Right hindlimb (tissue), 1 donor: Measurements from ENCODE around the gene CREG1.

Experiments
- DNase-seq: peaks from one replicate; pipeline ENCODE4 v3.0.0-alpha.2; 2018

CREG1 gene

GRCh38 chr1:167502719-167503462 lies 50.7 kb downstream of the CREG1 start:
- DNase-seq, result no peak

DNA sequence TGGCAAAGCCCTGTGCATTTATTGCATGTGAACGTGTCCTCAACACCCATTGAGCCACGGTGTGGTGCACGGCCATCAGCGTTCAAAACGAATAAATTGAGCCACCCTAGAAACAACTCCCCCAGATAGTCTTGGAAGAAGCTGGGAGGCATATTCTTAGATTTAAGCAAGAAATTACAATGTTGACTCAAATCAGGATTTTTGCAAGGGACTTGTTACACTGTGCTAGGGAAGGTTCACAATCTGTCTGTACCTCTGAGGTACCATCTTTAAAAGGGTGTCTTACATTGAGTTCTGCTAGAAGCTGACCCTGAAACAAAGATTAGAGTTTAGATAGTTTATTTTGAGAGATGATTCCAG lies 51.4 kb downstream of the CREG1 start:
- DNase-seq, result no peak

DNA sequence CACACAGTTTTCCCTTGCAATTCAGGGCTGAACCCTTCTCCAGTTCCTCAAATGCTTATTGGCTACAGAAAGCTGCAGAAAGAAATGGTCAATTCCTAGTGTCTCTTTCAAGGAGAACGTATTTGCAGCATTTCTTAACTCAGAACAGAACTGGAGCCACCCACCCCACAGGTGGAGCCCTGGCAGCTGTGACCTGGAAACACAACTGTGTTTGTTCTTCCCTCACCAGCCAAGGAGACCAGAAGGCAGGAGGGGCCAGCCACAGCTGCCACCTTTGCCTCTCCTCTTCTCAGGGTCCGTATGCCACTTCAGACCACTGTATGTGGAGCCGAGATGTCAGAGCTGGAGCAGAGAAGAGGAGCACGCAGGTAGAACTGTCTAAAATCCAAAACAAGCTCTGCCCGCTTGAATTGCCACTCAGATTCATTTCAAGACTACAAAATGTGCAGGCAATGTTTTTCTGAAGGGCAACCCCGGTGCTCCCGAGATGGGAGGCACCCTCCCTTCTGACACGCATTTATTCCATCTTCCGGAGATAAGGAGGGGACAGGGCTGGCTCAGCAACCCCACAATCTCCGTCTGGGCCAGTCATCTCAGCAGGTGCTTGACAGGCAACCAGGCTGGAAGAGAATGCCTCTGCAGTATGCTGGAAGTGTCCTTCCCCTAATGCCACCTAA lies 51.9 kb downstream of the CREG1 start:
- DNase-seq, result no peak

- no peak for DNase-seq
These were observed 53.2 kb downstream of the CREG1 start for GRCh38 chr1:167500283-167500860.

DNA sequence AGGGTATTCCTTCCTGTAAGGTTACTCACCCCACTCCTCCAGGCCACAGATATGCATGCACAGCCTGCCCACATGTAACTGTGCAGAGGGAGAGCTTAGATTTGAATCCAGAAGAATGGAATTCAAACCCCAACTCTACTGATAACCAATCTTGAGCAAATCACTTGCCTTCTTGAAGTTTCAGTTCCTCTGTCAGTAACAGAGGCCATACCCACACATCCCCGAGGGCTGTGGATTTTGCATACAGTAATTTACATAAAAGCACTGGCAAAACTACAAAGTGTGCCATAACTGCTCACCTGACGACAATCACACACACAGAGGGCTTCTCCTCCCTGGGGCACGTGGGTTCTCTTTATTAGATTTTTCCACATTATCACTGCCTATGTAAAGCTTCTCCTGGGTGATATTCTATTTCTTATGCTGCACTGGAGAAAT lies 53.9 kb downstream of the CREG1 start:
- no peak for DNase-seq

DNA sequence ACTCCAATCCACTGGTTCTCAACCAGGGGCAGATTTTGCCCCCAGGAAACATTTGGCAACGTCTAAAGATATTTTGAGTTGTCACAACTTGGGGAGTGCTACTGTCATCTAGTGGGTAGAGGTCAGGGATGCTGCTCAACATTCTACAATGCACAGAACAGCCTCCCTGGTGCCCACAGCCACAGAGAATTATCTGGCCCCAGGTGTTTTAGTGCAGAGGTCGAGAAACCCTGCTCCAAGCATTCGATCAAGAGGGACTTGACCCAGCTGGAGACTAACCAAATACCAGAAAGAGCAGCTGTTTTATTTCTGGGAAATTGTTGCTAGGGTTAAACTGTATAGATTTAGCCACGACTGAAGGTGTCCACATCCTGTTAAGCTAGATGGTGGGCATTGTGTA lies 54.5 kb downstream of the CREG1 start:
- DNase-seq, result no peak

GRCh38 chr1:167496797-167497619 lies 56.6 kb downstream of the CREG1 start:
- no peak for DNase-seq

GRCh38 chr1:167493372-167493771 lies 60.2 kb downstream of the CREG1 start:
- no peak for DNase-seq

DNA sequence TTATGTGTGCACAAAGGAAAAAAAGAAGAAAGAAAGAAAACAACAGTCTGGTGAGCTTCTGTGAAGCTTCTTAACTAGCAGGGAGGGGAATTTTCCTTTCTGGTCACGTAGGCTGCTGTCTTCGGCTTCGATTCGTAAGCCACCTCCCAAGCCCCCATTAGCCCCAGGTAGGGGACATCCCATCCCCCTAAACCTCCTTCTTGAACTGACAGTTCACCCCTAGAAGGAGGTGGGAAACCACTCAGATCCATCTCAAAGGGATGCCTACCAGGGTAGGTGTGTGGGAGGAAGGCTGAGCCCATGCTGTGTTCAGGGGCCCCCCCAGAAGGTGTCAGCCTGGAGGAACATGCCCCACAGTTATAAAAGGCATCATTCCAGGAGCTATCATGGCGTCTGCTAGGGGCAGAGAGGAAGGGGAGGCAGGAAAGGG lies 61.1 kb downstream of the CREG1 start:
- no peak for DNase-seq

DNA sequence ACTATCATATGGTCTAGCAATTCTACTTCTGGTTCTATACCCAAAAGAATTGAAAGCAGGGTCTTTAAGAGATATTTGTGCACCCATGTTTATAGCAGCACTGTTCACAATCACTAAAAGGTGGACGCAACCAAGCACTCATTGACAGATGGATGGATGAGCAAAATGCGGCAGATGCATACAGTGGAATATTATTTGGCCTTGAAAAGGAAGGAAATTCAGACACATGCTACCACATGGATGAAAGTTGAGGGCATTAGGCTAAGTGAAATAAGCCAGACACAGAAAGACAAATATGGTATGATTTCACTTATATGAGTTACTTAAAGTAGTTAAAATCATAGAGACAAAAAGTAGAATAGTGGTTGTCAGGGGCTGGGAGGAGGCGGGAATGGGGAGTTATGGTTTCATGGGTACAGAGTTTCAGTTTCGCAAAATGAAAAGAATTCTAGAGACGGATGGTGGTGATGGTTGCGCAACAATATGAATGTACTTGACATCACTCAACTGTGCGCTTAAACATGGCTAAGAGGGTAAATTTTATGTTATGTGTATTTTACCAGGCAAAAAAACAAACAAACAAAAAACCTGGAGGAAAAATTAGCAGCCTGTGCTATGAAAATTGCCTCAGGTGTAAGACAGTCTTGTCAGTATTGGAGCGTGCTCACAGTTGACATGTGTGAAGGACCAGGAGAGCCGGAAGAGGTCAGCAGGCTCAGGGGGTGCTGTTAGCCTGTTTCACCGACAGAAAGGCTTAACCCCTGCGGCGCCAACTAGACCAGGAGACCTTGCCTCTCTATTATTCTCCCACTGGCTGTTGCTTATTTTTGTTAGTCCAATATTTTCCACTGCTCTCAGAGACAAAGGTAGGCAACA lies 61.7 kb downstream of the CREG1 start:
- DNase-seq, result no peak
